ES-I3 (cell line): ENCODE measurements around the gene NKAIN1.

Experiments
- H3K36me3 ChIP-seq: 2 replicates; pipeline ENCODE4 v1.6.1; 2013; ENCODE audit warnings: mild to moderate bottlenecking, low read length, control low read depth, moderate library complexity; ENCODE audit not compliant: insufficient read depth
- H3K4me1 ChIP-seq: 2 replicates; pipeline ENCODE4 v1.6.1; 2013; ENCODE audit warnings: mild to moderate bottlenecking, control low read depth, low read length; ENCODE audit not compliant: insufficient read depth
- H3K9ac ChIP-seq: 2 replicates; pipeline ENCODE4 v1.6.1; 2013; ENCODE audit warnings: low read depth, mild to moderate bottlenecking, low read length, moderate library complexity
- H3K9me3 ChIP-seq: 2 replicates; pipeline ENCODE4 v1.6.1; 2013; ENCODE audit warnings: mild to moderate bottlenecking, low read length, moderate library complexity; ENCODE audit not compliant: control insufficient read depth, insufficient read depth

NKAIN1 gene

DNA sequence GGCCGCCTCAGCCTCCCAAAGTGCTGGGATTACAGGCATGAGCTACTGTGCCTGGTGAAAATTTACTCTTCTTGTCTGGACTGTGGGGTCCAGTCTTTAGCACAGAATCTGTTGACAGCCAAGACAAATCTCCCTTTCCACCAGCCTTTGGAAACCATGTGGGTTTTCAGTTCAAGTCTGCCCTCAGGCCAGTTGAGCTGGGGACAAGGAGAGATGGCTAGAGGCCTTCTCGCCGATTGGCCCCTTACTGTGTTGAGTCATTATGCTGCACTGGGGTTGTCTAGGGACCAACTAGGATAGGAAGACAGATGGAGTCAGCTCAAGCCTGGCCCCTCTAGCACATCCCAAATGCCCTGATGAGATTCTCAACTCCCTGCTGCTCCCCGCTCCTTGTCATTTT, 8.6 kb upstream of the NKAIN1 start:
- H3K36me3 ChIP-seq: no peaks in the 10 kb centered on the region
- H3K9ac ChIP-seq: no peak overlapping the region
- no peaks in the 10 kb centered on the region for H3K9me3 ChIP-seq
- 0 out of 2 replicates have a peak, but pooled peaks cover 2% of the 10 kb centered on the region for H3K4me1 ChIP-seq

DNA sequence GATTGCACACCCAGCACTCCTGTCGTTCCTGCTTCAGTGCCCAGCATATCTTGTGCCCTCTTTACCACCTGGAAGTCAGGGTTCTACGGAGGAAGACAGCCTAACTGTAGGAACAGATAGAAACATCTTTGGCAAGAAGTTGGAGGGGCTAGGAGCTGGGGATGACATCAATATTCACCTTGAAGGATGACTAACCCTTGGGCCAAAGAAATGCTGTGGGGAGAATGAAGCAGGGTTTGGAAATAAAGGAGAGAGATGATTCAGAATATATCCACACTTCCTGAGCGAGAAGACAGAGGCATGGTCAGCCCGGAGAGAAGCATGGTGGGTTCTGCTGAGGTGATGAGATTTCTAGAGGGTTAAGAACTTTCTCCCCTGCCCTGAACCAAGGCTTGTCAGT, 4.6 kb upstream of the NKAIN1 start:
- Histone ChIP-seq H3K9me3 (no peaks in the 10 kb centered on the region), H3K9ac (no peak overlapping the region), H3K4me1 (0 out of 2 replicates have a peak, but pooled peaks cover 2% of the 10 kb centered on the region), H3K36me3 (no peaks in the 10 kb centered on the region)

DNA sequence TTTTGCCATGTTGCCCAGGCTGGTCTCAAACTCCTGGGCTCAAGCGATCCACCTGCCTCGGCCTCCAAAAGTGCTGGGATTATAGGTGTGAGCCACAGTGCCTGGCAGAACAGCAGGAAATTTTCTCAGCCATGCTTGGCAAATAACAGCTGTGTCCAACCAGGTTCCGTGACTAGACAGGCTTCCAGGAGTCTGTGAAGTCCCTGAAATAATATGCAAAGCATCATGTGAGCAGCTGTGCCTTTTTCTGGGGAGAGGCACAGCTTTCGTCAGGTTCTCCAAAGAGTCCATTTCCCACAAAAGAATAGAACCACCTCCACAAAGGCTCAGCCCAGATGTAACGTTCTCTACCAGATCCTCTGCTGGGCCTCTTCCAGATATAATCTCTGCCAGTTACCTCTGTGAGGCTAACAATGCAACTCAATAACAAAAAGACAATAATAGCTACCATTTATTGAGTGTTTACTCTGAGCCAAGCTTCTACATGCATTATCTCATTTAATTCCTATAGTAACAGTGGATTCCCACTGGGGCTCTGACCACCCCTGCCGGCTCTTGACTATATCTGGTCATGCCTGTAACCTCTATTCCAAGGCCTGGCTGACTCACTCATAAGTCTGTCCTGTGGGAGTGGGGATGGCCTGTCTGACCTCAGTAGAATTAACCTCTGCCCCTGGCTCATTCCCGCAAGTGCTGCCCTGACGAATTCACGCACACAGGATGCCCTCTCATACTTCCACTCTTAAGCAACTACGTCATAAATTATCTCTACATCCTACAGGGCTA, 4.0 kb upstream of the NKAIN1 start:
- Histone ChIP-seq H3K9me3 (no peaks in the 10 kb centered on the region), H3K36me3 (no peaks in the 10 kb centered on the region), H3K4me1 (0 out of 2 replicates have a peak, but pooled peaks cover 2% of the 10 kb centered on the region), H3K9ac (no peak overlapping the region)

DNA sequence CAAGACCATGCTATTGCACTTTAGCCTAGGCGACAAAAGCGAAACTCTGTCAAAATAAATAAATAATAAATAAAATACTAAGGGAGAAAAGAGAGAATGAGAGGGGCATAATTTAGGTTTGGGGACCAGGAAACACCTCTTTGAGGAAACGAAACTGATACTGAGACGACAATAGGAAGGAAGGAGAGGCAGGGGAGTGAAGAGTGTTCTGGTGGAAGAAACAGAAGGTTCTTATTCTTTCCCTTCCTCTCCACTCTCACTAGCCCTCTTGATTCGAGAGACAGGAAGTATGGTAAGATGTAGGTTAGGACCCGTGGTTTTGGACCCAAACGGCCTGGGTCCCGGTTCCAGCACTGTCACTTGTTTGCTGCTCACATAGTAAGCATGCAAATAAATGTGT, 1.6 kb upstream of the NKAIN1 start:
- Histone ChIP-seq H3K9me3 (no peaks in the 10 kb centered on the region), H3K9ac (no peak overlapping the region), H3K36me3 (no peaks in the 10 kb centered on the region), H3K4me1 (0 out of 2 replicates have a peak, but pooled peaks cover 2% of the 10 kb centered on the region)

DNA sequence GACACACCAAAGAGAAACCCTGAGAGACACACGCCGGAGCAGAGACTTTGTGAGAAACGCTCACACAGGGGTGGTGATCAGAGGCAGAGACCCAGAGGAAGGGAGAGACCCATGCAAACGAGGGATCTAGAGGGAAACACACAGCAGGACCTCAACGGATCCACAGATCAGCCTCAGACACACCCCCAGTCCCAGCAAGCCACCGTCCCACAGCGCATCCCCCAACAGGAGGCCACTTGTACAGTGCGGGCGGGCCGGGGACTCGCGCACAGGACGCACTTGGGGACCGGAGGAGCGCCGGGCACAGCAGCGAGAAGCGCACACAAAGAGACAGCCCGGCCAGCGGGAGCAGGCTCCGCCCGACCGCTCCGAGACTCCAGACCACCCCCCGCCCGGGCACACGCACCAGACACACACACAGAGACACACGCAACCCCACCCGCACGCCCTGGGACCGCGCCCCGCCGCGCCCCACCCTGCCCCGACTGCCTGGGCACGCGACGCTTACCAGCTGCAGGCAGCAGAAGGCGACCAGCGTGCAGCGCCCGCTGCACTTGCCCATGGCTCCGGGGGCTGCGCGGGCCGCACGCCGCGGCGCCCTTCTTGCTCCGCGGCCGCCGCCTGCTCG, 587 bp downstream of the NKAIN1 start:
- H3K9me3 ChIP-seq: no peaks in the 10 kb centered on the region
- H3K9ac ChIP-seq: peak overlapping the region; percentile 58
- no peaks in the 10 kb centered on the region for H3K36me3 ChIP-seq
- H3K4me1 ChIP-seq: 0 out of 2 replicates have a peak, but pooled peaks cover 1% of the 10 kb centered on the region

DNA sequence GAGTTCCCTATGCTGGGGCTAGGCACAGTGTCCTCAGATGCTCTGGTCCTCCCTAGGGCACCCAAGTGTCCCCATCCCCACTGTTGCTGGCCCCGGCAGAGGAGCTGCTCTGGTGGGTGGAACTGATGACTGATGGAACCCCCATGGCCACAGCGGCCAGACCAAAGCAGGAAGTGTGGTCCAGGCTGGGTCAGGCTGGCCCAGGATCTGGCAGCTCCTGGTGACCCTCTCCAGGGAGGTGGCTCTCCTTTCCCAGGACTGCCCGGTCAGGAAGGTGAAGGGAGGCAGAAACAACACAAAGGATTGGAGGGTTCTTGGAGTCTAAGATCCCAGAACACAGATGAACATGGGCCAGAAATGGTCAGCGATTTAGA, 1.1 kb downstream of the NKAIN1 start:
- Histone ChIP-seq H3K9me3 (no peaks in the 10 kb centered on the region), H3K4me1 (no peaks in the 10 kb centered on the region), H3K36me3 (no peaks in the 10 kb centered on the region), H3K9ac (peak overlapping the region; percentile 58)

DNA sequence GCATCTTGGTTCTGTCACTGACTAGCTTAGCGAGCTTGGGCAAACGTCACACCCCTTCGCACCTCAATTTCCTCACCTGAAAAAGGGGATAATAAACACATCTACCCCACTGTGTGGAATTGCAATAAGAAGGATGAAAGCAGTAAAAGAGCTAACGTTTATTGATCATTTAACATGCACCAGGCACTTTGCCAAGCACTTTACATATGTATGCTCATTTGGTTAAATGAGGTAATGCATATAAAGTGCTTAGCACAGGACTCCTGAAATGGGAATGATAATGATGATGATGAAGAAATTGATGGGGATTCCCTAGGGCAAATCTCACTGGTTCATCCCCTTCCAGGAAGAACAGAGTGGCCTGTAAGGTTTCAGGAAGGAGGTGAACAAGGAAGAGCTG, 4.8 kb downstream of the NKAIN1 start:
- Histone ChIP-seq H3K36me3 (no peaks in the 10 kb centered on the region), H3K4me1 (no peaks in the 10 kb centered on the region), H3K9me3 (no peaks in the 10 kb centered on the region), H3K9ac (no peak overlapping the region)

DNA sequence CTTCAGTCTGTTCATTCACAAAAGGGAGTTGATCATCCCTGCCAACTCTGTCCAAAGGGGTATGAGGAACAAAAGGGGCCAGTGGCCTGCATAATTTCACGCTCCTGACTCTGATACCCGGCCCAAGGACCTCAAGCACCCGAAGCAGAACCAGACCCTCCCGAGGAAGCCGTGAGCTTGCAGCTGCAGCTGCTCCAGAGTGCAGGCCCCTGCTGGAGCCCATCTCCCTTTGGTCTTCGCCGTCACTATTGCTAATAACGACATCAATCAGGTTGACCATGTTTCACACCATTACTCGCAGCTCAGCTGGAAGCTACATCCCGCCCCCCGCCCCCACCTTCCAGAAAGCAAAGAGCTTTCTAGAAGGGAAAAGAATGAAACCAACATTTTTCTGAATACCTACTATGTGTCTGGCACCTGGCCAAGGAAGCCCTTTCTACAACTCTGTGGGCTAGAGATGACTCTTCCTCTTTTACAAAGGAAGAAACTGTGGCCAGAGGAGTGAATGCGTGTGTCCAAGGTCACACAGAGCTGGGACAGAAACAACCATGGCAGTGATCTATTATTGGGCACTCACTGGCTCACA, 5.5 kb downstream of the NKAIN1 start:
- no peak overlapping the region for H3K9ac ChIP-seq
- no peaks in the 10 kb centered on the region for H3K36me3 ChIP-seq

DNA sequence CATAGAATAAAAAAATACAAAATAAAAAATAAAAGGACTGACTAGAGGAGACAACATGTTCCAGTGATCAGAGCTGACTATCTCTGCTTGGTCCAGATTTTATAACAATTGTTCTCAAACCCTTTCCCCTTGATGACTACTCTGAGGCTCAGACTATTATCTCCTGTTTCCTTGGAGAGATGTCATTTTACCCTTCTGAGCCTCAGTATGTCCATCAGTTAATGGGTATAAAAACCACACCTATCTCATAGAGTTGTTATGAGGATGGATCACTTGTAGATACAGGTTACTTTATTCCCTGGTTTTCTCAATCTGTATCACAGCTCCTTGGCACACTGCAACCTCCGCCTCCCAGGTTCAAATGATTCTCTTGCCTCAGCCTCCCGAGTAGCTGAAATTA, 7.0 kb downstream of the NKAIN1 start:
- no peaks in the 10 kb centered on the region for H3K36me3 ChIP-seq
- no peak overlapping the region for H3K9ac ChIP-seq
- H3K4me1 ChIP-seq: no peaks in the 10 kb centered on the region
- H3K9me3 ChIP-seq: no peaks in the 10 kb centered on the region

More for the DNA sequence above, 5.5 kb downstream of the NKAIN1 start:
- Histone ChIP-seq H3K9me3 (no peaks in the 10 kb centered on the region), H3K4me1 (no peaks in the 10 kb centered on the region)

DNA sequence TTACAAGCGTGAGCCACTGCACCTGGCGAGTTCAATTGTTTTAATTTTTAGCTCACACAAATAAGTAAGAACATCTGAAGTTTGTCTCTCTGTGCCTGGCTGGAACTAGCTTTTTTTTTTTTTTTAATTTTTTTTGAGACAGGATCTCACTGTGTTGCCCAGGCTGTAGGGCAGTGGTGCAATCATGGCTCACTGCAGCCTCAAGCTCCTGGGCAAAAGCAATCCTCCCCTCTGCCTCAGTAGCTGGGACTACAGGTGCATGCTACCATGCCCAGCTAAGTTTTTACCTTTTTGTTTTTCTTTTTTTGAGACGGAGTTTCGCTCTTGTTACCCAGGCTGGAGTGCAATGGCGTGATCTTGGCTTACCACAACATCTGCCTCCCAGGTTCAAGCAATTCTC, 7.9 kb downstream of the NKAIN1 start:
- Histone ChIP-seq H3K9ac (no peak overlapping the region), H3K4me1 (no peaks in the 10 kb centered on the region), H3K36me3 (no peaks in the 10 kb centered on the region), H3K9me3 (no peaks in the 10 kb centered on the region)

DNA sequence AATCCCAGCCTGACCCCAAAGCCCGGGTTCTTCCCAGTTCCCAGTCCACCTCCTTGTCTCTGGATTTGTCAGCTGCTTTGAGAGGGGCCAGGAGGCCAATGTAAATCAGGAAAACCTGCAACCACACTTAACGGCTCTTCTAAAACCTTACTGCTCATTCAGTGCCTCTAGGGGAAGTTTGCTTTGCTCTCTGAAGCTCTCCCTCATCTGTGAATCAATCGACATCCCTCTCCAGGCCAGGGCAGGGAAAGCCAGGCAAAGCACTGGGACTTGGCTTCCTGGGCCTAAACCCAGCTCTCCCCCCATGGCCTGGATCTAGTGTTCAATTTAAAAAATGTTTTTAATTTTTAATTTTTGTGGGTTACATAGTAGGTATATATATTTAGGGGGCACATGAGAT, 9.3 kb downstream of the NKAIN1 start:
- Histone ChIP-seq H3K4me1 (no peaks in the 10 kb centered on the region), H3K36me3 (no peaks in the 10 kb centered on the region), H3K9me3 (no peaks in the 10 kb centered on the region), H3K9ac (no peak overlapping the region)

DNA sequence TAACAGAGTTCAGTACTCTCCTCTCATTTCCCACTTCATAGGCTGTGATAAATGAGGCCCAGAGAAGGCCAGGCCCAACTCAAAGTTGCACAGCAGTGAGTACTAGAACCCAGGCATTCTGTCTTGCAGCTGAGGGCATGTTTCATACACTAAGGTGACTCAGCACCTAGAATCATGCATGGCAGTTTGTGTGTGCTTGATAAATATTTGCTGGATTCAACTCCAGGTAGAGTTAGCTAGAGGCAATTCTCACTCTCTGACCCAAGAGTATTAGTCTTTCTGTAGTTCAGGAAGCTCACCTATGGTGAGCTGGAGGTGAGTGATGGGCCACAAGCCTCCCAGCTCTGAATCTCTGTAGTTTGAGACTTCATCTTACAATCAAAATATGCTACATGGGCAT, 10.7 kb downstream of the NKAIN1 start:
- Histone ChIP-seq H3K36me3 (no peaks in the 10 kb centered on the region), H3K9me3 (no peaks in the 10 kb centered on the region), H3K4me1 (no peaks in the 10 kb centered on the region), H3K9ac (no peak overlapping the region)

DNA sequence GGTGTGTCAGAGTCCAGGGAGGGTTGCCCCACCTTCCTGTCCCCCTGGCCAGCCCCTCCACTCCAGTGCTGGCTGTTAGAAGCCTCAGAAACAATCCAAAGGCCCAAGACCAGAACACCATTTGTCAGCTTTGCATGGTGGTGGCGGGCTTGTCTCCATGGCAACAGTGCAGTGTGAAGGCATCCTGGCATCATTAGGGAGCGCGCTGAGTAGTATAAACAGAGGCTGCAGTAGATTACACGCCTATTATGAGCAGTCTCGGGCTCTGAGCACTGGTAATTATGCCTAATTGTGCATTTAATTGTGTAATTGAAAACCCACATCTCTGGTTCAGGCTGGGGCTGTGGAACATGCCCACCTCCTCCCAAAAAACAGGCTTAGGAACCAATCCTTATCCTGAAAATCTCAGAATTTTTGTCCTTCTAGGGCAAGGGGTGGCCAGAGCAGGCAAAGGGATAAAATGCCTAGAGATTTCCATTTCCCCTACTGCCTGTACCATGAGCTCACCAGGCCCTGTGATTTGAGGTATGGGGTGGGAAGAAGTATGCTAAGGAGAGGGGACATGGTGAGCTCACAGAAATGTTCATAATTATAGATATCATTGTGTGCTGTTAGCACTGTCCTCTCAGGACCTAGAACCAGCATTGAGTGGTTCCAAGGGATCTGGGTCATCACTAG, 11.7 kb downstream of the NKAIN1 start:
- H3K9ac ChIP-seq: no peak overlapping the region
- H3K36me3 ChIP-seq: no peaks in the 10 kb centered on the region
- H3K9me3 ChIP-seq: no peaks in the 10 kb centered on the region
- no peaks in the 10 kb centered on the region for H3K4me1 ChIP-seq

DNA sequence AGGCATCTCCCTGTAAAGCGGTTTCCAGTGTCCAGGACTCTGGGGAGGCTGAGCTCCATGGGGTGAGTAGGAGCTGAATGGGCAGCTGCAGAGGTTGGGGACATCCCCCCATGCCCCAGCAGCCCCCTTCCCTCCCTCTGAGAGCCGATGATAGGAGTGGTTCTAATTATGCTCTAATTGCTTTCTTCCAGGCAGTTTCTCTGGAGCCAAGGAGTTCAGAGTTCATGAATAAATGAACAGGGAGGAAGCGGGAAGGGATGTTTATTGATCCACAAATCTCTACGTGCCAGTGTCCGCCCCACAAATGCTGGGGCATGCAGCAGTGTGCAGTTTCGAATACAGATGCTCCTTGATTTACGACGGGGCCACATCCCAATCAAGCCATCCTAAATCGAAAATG, 15.6 kb downstream of the NKAIN1 start:
- H3K9me3 ChIP-seq: no peaks in the 10 kb centered on the region

More for the DNA sequence above, 15.6 kb downstream of the NKAIN1 start:
- H3K4me1 ChIP-seq: 0 out of 2 replicates have a peak, but pooled peaks cover 3% of the 10 kb centered on the region
- H3K36me3 ChIP-seq: no peaks in the 10 kb centered on the region
- no peak overlapping the region for H3K9ac ChIP-seq
